ENCODE data around the gene UBE2Z. TPM values are rescaled to one million over a fixed set of nuclear protein-coding genes. Genes with fewer than 3 reads are reported as not detected.

UBE2Z gene
- total and polyA plus RNA-seq, 10 donors = 33.6 to 94.9 (median 80.8) TPM

DNA sequence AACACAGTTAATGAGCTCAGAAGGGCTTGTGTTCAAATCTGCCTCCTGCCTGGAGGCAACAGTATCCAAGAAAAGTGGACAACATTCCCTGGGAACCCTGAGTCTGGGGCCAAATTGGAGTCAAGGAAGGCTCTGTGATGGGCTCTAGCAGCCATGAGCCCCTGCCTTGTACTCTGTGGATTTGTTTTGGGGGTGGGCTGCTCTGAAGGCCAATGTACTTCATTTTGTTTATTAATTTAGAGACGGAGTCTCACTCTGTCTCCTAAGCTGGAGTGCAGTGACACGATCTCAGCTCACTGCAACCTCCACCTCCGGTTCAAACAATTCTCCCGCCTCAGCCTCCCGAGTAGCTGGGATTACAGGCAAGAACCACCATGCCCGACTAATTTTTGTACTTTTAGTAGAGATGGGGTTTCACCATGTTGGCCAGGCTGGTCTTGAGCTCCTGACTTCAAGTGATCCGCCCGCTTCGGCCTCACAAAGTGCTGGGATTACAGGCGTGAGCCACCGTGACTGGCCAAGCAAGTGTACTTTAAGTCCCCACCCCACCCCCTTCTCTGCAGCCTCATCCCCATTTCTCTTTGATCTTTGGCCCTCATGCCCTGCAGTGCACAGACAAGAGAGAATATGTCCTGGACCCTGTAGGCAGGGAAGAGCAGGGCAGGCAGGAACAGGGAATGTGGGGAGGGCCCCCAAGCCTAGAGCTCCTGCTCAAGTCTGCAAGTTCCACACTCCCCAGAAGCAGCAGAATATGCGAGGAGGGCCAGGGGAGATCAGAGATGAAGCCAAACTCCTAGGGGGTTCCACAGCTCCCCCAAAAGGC lies 62.9 kb downstream of the UBE2Z start:
- Histone ChIP-seq H3K4me3 (no peak overlapping the region), H3K27me3 (replicated peaks in 1 of 7) (peaks cover 0 to 98% (median 0%) of the 10 kb centered on the region in 7 donors), H3K9me3 (no peaks in the 10 kb centered on the region), H3K36me3 (no peaks in the 10 kb centered on the region), H3K27ac (no peak overlapping the region), H3K4me1 (no peaks in the 10 kb centered on the region)
- intact Hi-C loops (cut with DNase I; ENCODE audit: low total_unique reads) = no loop called here
- peak; percentile 30 for DNase-seq
- 85 to 87% (median 86%) methylated on average over 12 of the region's 12 CpGs for WGBS, 5 donors
- no peak for TF ChIP-seq POLR2AphosphoS5 (IDR thresholded peaks at IDR 0.05)
- TF ChIP-seq POLR2A (IDR thresholded peaks at IDR 0.05) = no peak
- TF ChIP-seq, protein P1, sequence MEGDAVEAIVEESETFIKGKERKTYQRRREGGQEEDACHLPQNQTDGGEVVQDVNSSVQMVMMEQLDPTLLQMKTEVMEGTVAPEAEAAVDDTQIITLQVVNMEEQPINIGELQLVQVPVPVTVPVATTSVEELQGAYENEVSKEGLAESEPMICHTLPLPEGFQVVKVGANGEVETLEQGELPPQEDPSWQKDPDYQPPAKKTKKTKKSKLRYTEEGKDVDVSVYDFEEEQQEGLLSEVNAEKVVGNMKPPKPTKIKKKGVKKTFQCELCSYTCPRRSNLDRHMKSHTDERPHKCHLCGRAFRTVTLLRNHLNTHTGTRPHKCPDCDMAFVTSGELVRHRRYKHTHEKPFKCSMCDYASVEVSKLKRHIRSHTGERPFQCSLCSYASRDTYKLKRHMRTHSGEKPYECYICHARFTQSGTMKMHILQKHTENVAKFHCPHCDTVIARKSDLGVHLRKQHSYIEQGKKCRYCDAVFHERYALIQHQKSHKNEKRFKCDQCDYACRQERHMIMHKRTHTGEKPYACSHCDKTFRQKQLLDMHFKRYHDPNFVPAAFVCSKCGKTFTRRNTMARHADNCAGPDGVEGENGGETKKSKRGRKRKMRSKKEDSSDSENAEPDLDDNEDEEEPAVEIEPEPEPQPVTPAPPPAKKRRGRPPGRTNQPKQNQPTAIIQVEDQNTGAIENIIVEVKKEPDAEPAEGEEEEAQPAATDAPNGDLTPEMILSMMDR (IDR thresholded peaks at IDR 0.05 in 8 of 11, conservative IDR thresholded peaks at IDR 0.05 in 3 of 11) = no peak

DNA sequence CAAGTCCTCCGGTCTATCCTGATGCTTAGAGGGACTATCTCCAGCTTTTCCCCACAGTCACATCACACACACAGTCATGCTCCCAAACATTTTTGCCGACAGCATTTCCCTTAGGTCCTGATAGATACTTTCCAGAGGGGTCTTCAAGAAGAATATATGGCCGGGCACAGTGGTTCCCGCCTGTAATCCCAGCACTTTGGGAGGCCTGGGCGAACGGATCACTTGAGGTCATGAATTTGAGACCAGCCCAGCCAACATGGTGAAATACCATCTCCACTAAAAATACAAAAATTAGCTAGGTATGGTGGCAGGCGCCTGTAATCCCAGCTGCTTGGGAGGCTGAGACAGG lies 64.5 kb downstream of the UBE2Z start:
- intact Hi-C loops (cut with DNase I; ENCODE audit: low total_unique reads) = no loop called here
- Histone ChIP-seq H3K9me3 (no peaks in the 10 kb centered on the region), H3K36me3 (no peaks in the 10 kb centered on the region), H3K4me3 (no peak overlapping the region), H3K27me3 (replicated peaks in 1 of 7) (peaks cover 0 to 92% (median 0%) of the 10 kb centered on the region in 7 donors), H3K27ac (no peak overlapping the region), H3K4me1 (no peaks in the 10 kb centered on the region)
- 67 to 78% (median 75%) methylated on average over 7 of the region's 7 CpGs for WGBS, 5 donors
- TF ChIP-seq POLR2AphosphoS5 (IDR thresholded peaks at IDR 0.05) (no peak), POLR2A (IDR thresholded peaks at IDR 0.05) (no peak)
- TF ChIP-seq, protein P1 (IDR thresholded peaks at IDR 0.05 in 8 of 11, conservative IDR thresholded peaks at IDR 0.05 in 3 of 11) = no peak
- DNase-seq = no peak

DNA sequence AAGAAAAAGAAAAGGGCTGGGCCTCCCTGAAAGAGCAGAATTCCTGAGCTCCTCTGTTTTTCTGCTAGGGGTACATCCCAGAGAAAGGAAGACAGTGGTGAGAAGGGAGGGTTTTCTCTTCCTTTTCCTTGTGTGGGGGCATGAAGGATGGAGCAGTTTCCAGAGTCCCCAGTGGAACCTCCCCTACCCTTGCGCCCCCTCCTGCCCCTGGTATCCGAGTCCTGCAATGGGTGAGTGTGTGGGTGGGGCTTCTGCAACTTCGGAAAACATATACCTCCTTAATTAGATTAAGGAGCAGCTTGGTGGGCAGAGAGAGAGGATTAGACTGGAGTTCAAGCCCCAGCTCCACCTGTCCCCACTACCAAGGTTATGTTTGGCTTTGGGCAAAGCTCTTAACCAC lies 65.6 kb downstream of the UBE2Z start:
- no peak for TF ChIP-seq POLR2A (IDR thresholded peaks at IDR 0.05)
- TF ChIP-seq POLR2AphosphoS5 (IDR thresholded peaks at IDR 0.05) = no peak
- TF ChIP-seq, protein P1 (IDR thresholded peaks at IDR 0.05 in 8 of 11, conservative IDR thresholded peaks at IDR 0.05 in 3 of 11) = no peak
- Histone ChIP-seq H3K4me3 (no peak overlapping the region), H3K27ac (no peak overlapping the region), H3K27me3 (replicated peaks in 1 of 7) (peaks cover 0 to 83% (median 0%) of the 10 kb centered on the region in 7 donors), H3K9me3 (no peaks in the 10 kb centered on the region), H3K4me1 (no peaks in the 10 kb centered on the region), H3K36me3 (no peaks in the 10 kb centered on the region)
- WGBS, 5 donors = 60 to 71% (median 62%) methylated on average over 3 of the region's 3 CpGs
- no peak for DNase-seq
- intact Hi-C loops (cut with DNase I; ENCODE audit: low total_unique reads) = no loop called here

Small RNA genes within 50 kb of the gene (small RNA-seq; reads per million reads assigned to genes)
- 0 reads per million in 4 donors for gene AC068531.1
- 0 reads per million in 4 donors for gene RF00263
- gene RF01210 = 0 reads per million in 4 donors
- gene RNU1-42P = 0 to 0.35 (median 0) reads per million in 4 donors

Other genes with a start within 250 kb of the UBE2Z start
- not detected for gene PRAC1, start 185.9 kb upstream of the UBE2Z start, total RNA-seq
- not detected for gene PRAC1, start 185.9 kb upstream of the UBE2Z start, polyA plus RNA-seq
- gene PRAC2, start 185.2 kb upstream of the UBE2Z start, total RNA-seq = not detected
- not detected for gene PRAC2, start 185.2 kb upstream of the UBE2Z start, polyA plus RNA-seq
- gene HOXB13, start 179.7 kb upstream of the UBE2Z start, total RNA-seq = not detected
- gene HOXB13, start 179.7 kb upstream of the UBE2Z start, polyA plus RNA-seq = under 1 TPM in 1 of 3 donors, not detected in 2; 0.02 TPM
- gene TTLL6, start 91.2 kb upstream of the UBE2Z start, total RNA-seq = not detected
- under 1 TPM in 1 of 3 donors, not detected in 2; 0.04 TPM for gene TTLL6, start 91.2 kb upstream of the UBE2Z start, polyA plus RNA-seq
- gene CALCOCO2, start 77.4 kb upstream of the UBE2Z start, total RNA-seq = 100 to 1,000 TPM; 113 to 167 (median 136) TPM
- gene CALCOCO2, start 77.4 kb upstream of the UBE2Z start, polyA plus RNA-seq = 10 to 100 TPM; 30.1 to 45.7 (median 31.7) TPM
- 10 to 100 TPM; 36.0 to 85.3 (median 49.1) TPM for gene ATP5MC1, start 15.6 kb upstream of the UBE2Z start, total RNA-seq
- gene ATP5MC1, start 15.6 kb upstream of the UBE2Z start, polyA plus RNA-seq = 100 to 1,000 TPM; 175 to 269 (median 195) TPM
- gene SNF8, start 36.4 kb downstream of the UBE2Z start, total RNA-seq = 10 to 100 TPM; 55.9 to 83.5 (median 67.7) TPM
- gene SNF8, start 36.4 kb downstream of the UBE2Z start, polyA plus RNA-seq = 100 to 1,000 TPM in 2 of 3 donors, 10 to 100 TPM in 1; 99.6 to 129 (median 104) TPM
- not detected for gene GIP, start 60.2 kb downstream of the UBE2Z start, total RNA-seq
- not detected for gene GIP, start 60.2 kb downstream of the UBE2Z start, polyA plus RNA-seq
- gene IGF2BP1, start 89.0 kb downstream of the UBE2Z start, total RNA-seq = not detected
- under 1 TPM in 1 of 3 donors, not detected in 2; 0.17 TPM for gene IGF2BP1, start 89.0 kb downstream of the UBE2Z start, polyA plus RNA-seq
- gene B4GALNT2, start 224.4 kb downstream of the UBE2Z start, total RNA-seq = under 1 TPM in 4 of 7 donors, not detected in 3; 0.10 to 0.21 (median 0.18) TPM
- not detected for gene B4GALNT2, start 224.4 kb downstream of the UBE2Z start, polyA plus RNA-seq

Measured in spleen (tissue), 11 donors.